Progenitor cell of endocrine pancreas (in vitro differentiated cells): Measurements from ENCODE around the gene NUBP2. TPM values are rescaled to one million over a fixed set of nuclear protein-coding genes. Genes with fewer than 3 reads are reported as not detected.

Experiments used
- DNase-seq: peaks from one replicate; pipeline ENCODE4 v3.0.0; 2021; ENCODE audit warnings: low spot score; ENCODE audit not compliant: unreplicated experiment
- H3K27ac Mint-ChIP-seq: 2 replicates; pipeline ENCODE4 v1.8.0; 2021; ENCODE audit warnings: mild to moderate bottlenecking, moderate library complexity, mixed read lengths
- H3K27me3 Mint-ChIP-seq: 2 replicates; pipeline ENCODE4 v1.8.0; 2021; ENCODE audit warnings: mixed read lengths
- H3K36me3 Mint-ChIP-seq: 2 replicates; pipeline ENCODE4 v1.8.0; 2022; ENCODE audit warnings: mixed read lengths; ENCODE audit not compliant: insufficient read depth
- H3K4me1 Mint-ChIP-seq: 2 replicates; pipeline ENCODE4 v1.8.0; 2021; ENCODE audit warnings: low read depth, mixed read lengths
- H3K4me3 Mint-ChIP-seq: 2 replicates; pipeline ENCODE4 v1.8.0; 2021; ENCODE audit warnings: low read depth, mild to moderate bottlenecking, moderate library complexity, mixed read lengths
- H3K9me3 Mint-ChIP-seq: 2 replicates; pipeline ENCODE4 v1.8.0; 2021; ENCODE audit warnings: low read depth, mixed read lengths
- microRNA-seq: library from miRNA; unstranded; fragments of <30 nt; microRNA quantifications from one replicate; pipeline ENCODE4 v1.1.0, GENCODE V29; 2020; ENCODE audit warnings: borderline number of aligned reads; ENCODE audit not compliant: unreplicated experiment
- total RNA-seq: library from RNA; stranded (reverse); gene quantifications from 2 replicates; pipeline ENCODE4 v1.2.1, GENCODE V29; 2021
- TF ChIP-seq, protein P1 (sequence below): fragments of 200-600 bp; sonication (generic); IDR thresholded peaks from one replicate; pipeline ENCODE4 v1.5.0; 2021; ENCODE audit warnings: antibody characterized with exemption, mild to moderate bottlenecking; ENCODE audit not compliant: unreplicated experiment

Gene NUBP2
- total RNA-seq, 1 donor from 2014 or later, result 65.4 TPM

DNA sequence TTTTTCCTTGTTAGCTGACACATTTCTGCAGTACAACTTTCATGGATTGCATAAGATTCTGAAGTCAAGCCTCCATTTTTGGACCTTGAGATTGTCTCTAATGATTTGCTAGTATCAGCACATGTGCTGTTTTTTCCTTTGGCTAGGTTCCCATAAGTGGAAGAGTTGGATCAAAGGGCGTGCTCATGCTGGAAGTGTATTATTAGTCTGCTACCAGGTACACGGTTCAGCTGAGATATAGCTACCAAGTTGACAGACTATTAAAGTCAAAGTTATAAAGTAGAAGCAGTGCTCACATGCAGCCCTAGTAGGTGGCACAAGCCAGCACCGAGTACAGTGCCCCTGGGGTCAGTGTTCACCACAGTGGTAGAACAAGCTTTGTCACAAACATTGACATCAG is 47.5 kb downstream of the NUBP2 start:
- TF ChIP-seq, protein P1, sequence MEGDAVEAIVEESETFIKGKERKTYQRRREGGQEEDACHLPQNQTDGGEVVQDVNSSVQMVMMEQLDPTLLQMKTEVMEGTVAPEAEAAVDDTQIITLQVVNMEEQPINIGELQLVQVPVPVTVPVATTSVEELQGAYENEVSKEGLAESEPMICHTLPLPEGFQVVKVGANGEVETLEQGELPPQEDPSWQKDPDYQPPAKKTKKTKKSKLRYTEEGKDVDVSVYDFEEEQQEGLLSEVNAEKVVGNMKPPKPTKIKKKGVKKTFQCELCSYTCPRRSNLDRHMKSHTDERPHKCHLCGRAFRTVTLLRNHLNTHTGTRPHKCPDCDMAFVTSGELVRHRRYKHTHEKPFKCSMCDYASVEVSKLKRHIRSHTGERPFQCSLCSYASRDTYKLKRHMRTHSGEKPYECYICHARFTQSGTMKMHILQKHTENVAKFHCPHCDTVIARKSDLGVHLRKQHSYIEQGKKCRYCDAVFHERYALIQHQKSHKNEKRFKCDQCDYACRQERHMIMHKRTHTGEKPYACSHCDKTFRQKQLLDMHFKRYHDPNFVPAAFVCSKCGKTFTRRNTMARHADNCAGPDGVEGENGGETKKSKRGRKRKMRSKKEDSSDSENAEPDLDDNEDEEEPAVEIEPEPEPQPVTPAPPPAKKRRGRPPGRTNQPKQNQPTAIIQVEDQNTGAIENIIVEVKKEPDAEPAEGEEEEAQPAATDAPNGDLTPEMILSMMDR, result no peak
- no peaks in the 10 kb centered on the region for H3K9me3 Mint-ChIP-seq
- H3K27me3 Mint-ChIP-seq, result no peaks in the 10 kb centered on the region
- peaks cover 1% of the 10 kb centered on the region for H3K36me3 Mint-ChIP-seq
- no peak for DNase-seq
- H3K4me1 Mint-ChIP-seq, result peaks cover 30% of the 10 kb centered on the region
- no peak overlapping the region for H3K4me3 Mint-ChIP-seq
- H3K27ac Mint-ChIP-seq, result no peak overlapping the region

DNA sequence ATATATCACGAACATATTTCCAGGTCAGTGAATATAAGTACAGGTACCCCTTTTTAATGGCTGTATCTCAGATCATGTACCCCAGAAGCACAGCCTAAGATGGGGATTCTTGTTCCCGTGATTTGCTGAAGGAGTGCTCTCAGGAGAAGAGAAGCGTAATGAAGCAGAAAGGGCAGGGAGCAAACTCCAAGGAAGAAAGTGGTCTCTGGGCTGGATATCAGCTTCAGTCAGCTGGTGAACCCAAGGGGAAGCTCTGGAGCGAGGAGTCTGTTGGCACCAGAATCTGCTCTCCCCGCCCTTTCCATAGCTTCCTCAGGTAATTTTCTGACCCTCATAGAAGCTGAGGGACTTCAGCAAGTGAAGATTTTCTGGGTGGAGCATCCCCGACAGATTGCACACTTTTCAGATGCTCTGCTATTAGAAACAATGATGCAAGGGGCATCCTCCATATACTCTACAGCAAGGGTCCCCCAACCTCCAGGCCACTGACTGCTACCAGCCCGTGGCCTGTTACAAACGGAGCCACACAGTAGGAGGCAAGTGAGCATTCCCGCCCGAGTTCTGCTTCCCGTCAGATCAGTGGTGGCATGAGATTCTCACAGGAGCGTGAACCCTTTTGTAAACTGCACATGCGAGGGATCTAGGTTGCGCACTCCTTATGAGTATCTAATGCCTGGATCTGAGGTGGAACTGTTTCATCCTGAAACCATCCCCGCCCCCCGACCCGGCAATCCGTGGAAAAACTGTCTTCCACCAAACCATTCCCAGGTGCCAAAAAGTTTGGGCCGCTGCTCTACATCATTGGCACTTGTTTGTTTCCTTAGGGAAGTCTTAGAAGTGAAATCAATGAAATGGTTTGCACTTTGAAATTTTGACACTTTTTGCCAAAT is 48.7 kb downstream of the NUBP2 start:
- no peak overlapping the region for H3K4me3 Mint-ChIP-seq
- TF ChIP-seq, protein P1, result no peak
- no peak for DNase-seq
- no peaks in the 10 kb centered on the region for H3K27me3 Mint-ChIP-seq
- no peaks in the 10 kb centered on the region for H3K9me3 Mint-ChIP-seq
- peaks cover 26% of the 10 kb centered on the region for H3K4me1 Mint-ChIP-seq
- H3K36me3 Mint-ChIP-seq, result peaks cover 1% of the 10 kb centered on the region
- no peak overlapping the region for H3K27ac Mint-ChIP-seq

DNA sequence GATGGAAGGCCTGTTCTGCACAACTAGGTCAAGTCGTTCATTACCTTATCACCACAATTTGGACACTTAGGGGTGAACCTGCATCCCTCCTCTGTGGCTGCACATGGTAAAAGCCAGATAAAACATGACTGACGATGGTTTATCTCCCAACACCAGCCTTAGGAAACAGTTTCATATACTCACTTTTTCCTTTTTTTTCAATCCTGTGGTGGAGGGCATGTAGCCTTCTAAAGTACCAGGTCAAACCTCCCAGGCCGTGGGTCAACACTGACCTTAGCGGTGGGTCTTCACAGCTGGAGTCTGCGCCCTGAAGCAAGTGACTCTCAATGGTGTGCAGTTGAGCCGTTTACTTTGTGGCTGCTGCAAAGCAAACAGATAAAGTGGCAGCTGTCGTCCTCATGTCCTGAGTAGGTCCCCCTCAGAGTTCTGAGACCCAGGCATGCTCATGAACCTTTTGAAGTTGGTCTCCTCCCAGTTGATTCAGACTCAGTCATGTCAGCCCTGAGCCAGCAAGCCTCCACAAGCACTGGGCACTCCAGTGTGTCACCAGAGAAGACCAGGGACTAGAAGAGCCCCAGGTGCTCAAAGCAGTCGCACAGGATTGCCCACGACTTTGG is 50.2 kb downstream of the NUBP2 start:
- peaks cover 1% of the 10 kb centered on the region for H3K36me3 Mint-ChIP-seq
- no peaks in the 10 kb centered on the region for H3K9me3 Mint-ChIP-seq
- TF ChIP-seq, protein P1, result no peak
- no peak for DNase-seq
- peak overlapping the region; percentile 49 for H3K27ac Mint-ChIP-seq
- H3K4me3 Mint-ChIP-seq, result no peak overlapping the region
- no peaks in the 10 kb centered on the region for H3K27me3 Mint-ChIP-seq
- peaks cover 20% of the 10 kb centered on the region for H3K4me1 Mint-ChIP-seq

DNA sequence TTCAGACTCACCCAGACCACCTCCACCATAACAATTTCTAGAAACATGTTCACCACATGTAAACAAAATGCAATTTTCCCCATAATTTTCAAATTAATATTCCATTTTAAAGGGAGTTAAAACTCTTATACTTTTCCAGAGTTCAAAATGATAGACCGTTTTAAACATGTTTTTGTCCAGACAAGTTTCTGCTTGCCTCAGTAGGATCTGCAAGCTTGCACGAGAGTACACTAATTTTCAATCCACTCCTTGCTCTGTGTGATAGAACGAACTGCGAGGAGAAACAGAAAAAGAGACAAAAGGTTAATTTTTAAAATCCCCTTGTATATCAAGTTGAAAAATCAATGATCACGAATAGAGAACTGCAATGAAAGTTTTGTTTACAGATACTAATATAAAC is 51.3 kb downstream of the NUBP2 start:
- Mint-ChIP-seq H3K4me1 (peaks cover 11% of the 10 kb centered on the region), H3K36me3 (peaks cover 1% of the 10 kb centered on the region), H3K9me3 (no peaks in the 10 kb centered on the region), H3K27me3 (no peaks in the 10 kb centered on the region), H3K27ac (no peak overlapping the region), H3K4me3 (no peak overlapping the region)
- DNase-seq, result no peak
- TF ChIP-seq, protein P1, result no peak

Small RNAs within 50 kb of the gene (microRNA-seq; reads per million reads assigned to microRNA genes)
- 10.7 reads per million, percentile 19 among the genes with 10 or more reads in this experiment for gene MIR3177

Other genes with a start within 250 kb of the NUBP2 start
- gene TMEM204, start 249.3 kb upstream of the NUBP2 start, total RNA-seq, result not detected in 2 replicates
- gene IFT140, start 170.9 kb upstream of the NUBP2 start, total RNA-seq, result 75.2 and 85.3 TPM in 2 replicates
- 58.3 and 61.3 TPM in 2 replicates for gene CRAMP1, start 170.6 kb upstream of the NUBP2 start, total RNA-seq
- gene JPT2, start 104.7 kb upstream of the NUBP2 start, total RNA-seq, result 141 and 146 TPM in 2 replicates
- gene MAPK8IP3, start 76.8 kb upstream of the NUBP2 start, total RNA-seq, result 153 and 157 TPM in 2 replicates
- gene NME3, start 11.4 kb upstream of the NUBP2 start, total RNA-seq, result 34.4 and 35.3 TPM in 2 replicates
- gene EME2, start 10.2 kb upstream of the NUBP2 start, total RNA-seq, result 50.6 and 53.4 TPM in 2 replicates
- gene MRPS34, start 9.8 kb upstream of the NUBP2 start, total RNA-seq, result 77.2 and 84.6 TPM in 2 replicates
- gene SPSB3, start 389 bp upstream of the NUBP2 start, total RNA-seq, result 47.8 and 50.2 TPM in 2 replicates
- 0.60 and 1.2 TPM in 2 replicates for gene IGFALS, start 10.7 kb downstream of the NUBP2 start, total RNA-seq
- 43.6 and 46.4 TPM in 2 replicates for gene HAGH, start 43.9 kb downstream of the NUBP2 start, total RNA-seq
- 26.3 and 27.9 TPM in 2 replicates for gene FAHD1, start 44.2 kb downstream of the NUBP2 start, total RNA-seq
- gene MEIOB, start 89.2 kb downstream of the NUBP2 start, total RNA-seq, result not detected in 2 replicates
- gene HS3ST6, start 135.5 kb downstream of the NUBP2 start, total RNA-seq, result 0.46 TPM in 1 of 2 replicates, not detected in the other
- 28.5 and 28.9 TPM in 2 replicates for gene MSRB1, start 160.2 kb downstream of the NUBP2 start, total RNA-seq
- not detected in 2 replicates for gene RPL3L, start 171.7 kb downstream of the NUBP2 start, total RNA-seq
- 96.9 and 105 TPM in 2 replicates for gene NDUFB10, start 176.6 kb downstream of the NUBP2 start, total RNA-seq
- 2,309 and 2,385 TPM in 2 replicates for gene RPS2, start 181.9 kb downstream of the NUBP2 start, total RNA-seq
- gene RNF151, start 183.9 kb downstream of the NUBP2 start, total RNA-seq, result not detected in 2 replicates
- gene TBL3, start 189.1 kb downstream of the NUBP2 start, total RNA-seq, result 30.8 and 32.2 TPM in 2 replicates
- gene NOXO1, start 198.5 kb downstream of the NUBP2 start, total RNA-seq, result 0.93 and 1.5 TPM in 2 replicates
- 27.1 and 32.9 TPM in 2 replicates for gene GFER, start 201.2 kb downstream of the NUBP2 start, total RNA-seq
- 3.0 and 3.3 TPM in 2 replicates for gene SYNGR3, start 207.0 kb downstream of the NUBP2 start, total RNA-seq
- 41.5 and 43.6 TPM in 2 replicates for gene ZNF598, start 226.9 kb downstream of the NUBP2 start, total RNA-seq
- gene NPW, start 236.8 kb downstream of the NUBP2 start, total RNA-seq, result 5.0 and 5.3 TPM in 2 replicates
- 8.4 and 10.3 TPM in 2 replicates for gene NHERF2, start 243.9 kb downstream of the NUBP2 start, total RNA-seq